ENCODE measurements around the gene TAF5L. TPM values are rescaled to one million over a fixed set of nuclear protein-coding genes. Genes with fewer than 3 reads are reported as not detected.
"Not testable (repeated sequence)": the region's sequence is repeated elsewhere in the genome, so short reads cannot be mapped to it uniquely, and the experiment has no call there.

The TAF5L gene
- total RNA-seq, 4 donors from 2014 or later: 20.5 to 30.4 (median 24.6) TPM

GRCh38 chr1:229623225-229623624 is 2.7 kb downstream of the TAF5L start:
- Histone ChIP-seq H3K27ac (no peak overlapping the region), H3K9me3 (no peaks in the 10 kb centered on the region), H3K27me3 (no peaks in the 10 kb centered on the region), H3K4me3 (no peak overlapping the region), H3K36me3 (no peaks in the 10 kb centered on the region), H3K4me1 (peaks cover 5 to 70% (median 17%) of the 10 kb centered on the region in 3 donors)
- TF ChIP-seq EP300 (IDR thresholded peaks at IDR 0.05): no peak
- no peak for ATAC-seq
- 95 to 98% methylated on average over 3 to 4 of the region's 5 CpGs for WGBS, 2 donors (ENCODE audit: low coverage in 1 of 2)

GRCh38 chr1:229622641-229623120 is 3.2 kb downstream of the TAF5L start:
- peaks cover 5 to 72% (median 17%) of the 10 kb centered on the region in 3 donors for H3K4me1 ChIP-seq
- not testable (repeated sequence) for H3K27me3 ChIP-seq, H3K4me3 ChIP-seq, H3K27ac ChIP-seq, H3K9me3 ChIP-seq, ATAC-seq, H3K36me3 ChIP-seq
- WGBS, 2 donors (ENCODE audit: low coverage in 1 of 2): 95 to 96% methylated on average over 5 to 7 of the region's 10 CpGs

- 85% methylated on average over 2 of the region's 2 CpGs for WGBS, 2 donors (ENCODE audit: low coverage in 1 of 2)
- Histone ChIP-seq H3K4me3 (no peak overlapping the region), H3K9me3 (no peaks in the 10 kb centered on the region), H3K36me3 (no peaks in the 10 kb centered on the region), H3K27me3 (no peaks in the 10 kb centered on the region), H3K27ac (no peak overlapping the region), H3K4me1 (peaks cover 5 to 70% (median 9%) of the 10 kb centered on the region in 3 donors)
- ATAC-seq: no peak
- TF ChIP-seq POLR2A (IDR thresholded peaks at IDR 0.05): no peak
- TF ChIP-seq, protein P1, sequence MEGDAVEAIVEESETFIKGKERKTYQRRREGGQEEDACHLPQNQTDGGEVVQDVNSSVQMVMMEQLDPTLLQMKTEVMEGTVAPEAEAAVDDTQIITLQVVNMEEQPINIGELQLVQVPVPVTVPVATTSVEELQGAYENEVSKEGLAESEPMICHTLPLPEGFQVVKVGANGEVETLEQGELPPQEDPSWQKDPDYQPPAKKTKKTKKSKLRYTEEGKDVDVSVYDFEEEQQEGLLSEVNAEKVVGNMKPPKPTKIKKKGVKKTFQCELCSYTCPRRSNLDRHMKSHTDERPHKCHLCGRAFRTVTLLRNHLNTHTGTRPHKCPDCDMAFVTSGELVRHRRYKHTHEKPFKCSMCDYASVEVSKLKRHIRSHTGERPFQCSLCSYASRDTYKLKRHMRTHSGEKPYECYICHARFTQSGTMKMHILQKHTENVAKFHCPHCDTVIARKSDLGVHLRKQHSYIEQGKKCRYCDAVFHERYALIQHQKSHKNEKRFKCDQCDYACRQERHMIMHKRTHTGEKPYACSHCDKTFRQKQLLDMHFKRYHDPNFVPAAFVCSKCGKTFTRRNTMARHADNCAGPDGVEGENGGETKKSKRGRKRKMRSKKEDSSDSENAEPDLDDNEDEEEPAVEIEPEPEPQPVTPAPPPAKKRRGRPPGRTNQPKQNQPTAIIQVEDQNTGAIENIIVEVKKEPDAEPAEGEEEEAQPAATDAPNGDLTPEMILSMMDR (IDR thresholded peaks at IDR 0.05): no peak
- TF ChIP-seq POLR2AphosphoS5 (IDR thresholded peaks at IDR 0.05): no peak
- no peak for TF ChIP-seq EP300 (IDR thresholded peaks at IDR 0.05)
These were observed 4.3 kb downstream of the TAF5L start for GRCh38 chr1:229621663-229622062.

DNA sequence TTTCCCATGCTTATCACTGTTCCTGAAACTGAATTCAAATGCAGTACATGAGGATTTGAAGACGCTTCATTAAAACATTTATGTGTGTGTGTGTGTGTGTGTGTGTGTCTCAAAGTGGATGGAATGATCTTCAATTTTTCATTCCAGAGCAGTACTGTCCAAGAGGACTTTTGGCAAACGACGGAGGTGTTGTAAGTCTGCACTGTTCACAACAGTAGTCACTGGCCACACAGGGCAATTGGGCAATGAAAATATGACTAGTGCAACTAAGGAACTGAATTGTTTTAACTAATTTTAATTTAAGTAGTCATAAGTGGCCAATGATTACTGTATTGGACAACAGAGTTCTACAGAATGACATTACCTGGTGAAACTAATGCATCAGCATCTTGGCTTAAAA is 5.0 kb downstream of the TAF5L start:
- H3K4me3 ChIP-seq: no peak overlapping the region
- peak; percentile 58 for ATAC-seq
- peaks cover 5 to 67% (median 9%) of the 10 kb centered on the region in 3 donors for H3K4me1 ChIP-seq
- no peak for TF ChIP-seq EP300 (IDR thresholded peaks at IDR 0.05)
- TF ChIP-seq, protein P1 (IDR thresholded peaks at IDR 0.05): no peak
- TF ChIP-seq POLR2AphosphoS5 (IDR thresholded peaks at IDR 0.05): peak; percentile 17
- no peak for TF ChIP-seq POLR2A (IDR thresholded peaks at IDR 0.05)
- no peaks in the 10 kb centered on the region for H3K9me3 ChIP-seq
- no peaks in the 10 kb centered on the region for H3K36me3 ChIP-seq
- H3K27ac ChIP-seq: no peak overlapping the region
- 47 to 58% methylated on average over 2 to 3 of the region's 3 CpGs for WGBS, 2 donors (ENCODE audit: low coverage in 1 of 2)
- no peaks in the 10 kb centered on the region for H3K27me3 ChIP-seq

DNA sequence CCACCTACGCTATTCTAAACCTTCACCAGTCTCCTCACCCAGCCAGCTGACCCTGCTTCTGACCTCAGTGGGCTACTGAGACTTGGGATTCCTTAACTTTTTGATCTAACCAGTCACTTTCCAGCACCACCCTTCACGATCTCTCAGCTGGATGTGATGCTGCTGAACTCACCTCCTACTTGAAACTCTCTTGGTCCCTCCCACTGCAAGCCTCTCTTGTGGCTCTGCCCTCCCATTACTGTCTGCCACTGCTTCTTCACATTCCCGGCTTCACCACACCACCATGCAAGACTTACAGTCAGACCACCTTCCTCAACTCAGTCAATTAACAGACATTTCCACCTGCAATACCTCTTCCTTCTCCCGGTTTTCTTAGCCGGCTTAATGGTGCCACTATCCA is 6.3 kb downstream of the TAF5L start:
- Histone ChIP-seq H3K4me3 (no peak overlapping the region), H3K4me1 (peaks cover 5 to 62% (median 9%) of the 10 kb centered on the region in 3 donors), H3K9me3 (no peaks in the 10 kb centered on the region), H3K27me3 (no peaks in the 10 kb centered on the region), H3K27ac (no peak overlapping the region), H3K36me3 (no peaks in the 10 kb centered on the region)
- 85 to 86% methylated on average over 2 to 5 of the region's 5 CpGs for WGBS, 2 donors (ENCODE audit: low coverage in 1 of 2)
- no peak for TF ChIP-seq POLR2A (IDR thresholded peaks at IDR 0.05)
- no peak for TF ChIP-seq POLR2AphosphoS5 (IDR thresholded peaks at IDR 0.05)
- no peak for TF ChIP-seq EP300 (IDR thresholded peaks at IDR 0.05)
- TF ChIP-seq, protein P1 (IDR thresholded peaks at IDR 0.05): no peak
- ATAC-seq: no peak

- TF ChIP-seq POLR2A (IDR thresholded peaks at IDR 0.05): no peak
- TF ChIP-seq POLR2AphosphoS5 (IDR thresholded peaks at IDR 0.05): no peak
- no peak for TF ChIP-seq EP300 (IDR thresholded peaks at IDR 0.05)
- TF ChIP-seq, protein P1 (IDR thresholded peaks at IDR 0.05): no peak
- Histone ChIP-seq H3K4me3 (no peak overlapping the region), H3K27me3 (no peaks in the 10 kb centered on the region), H3K4me1 (peaks cover 0 to 56% (median 9%) of the 10 kb centered on the region in 3 donors), H3K36me3 (peaks cover 0 to 4% of the 10 kb centered on the region in 2 donors), H3K9me3 (no peaks in the 10 kb centered on the region), H3K27ac (no peak overlapping the region)
- no peak for ATAC-seq
These were observed 6.9 kb downstream of the TAF5L start for GRCh38 chr1:229619002-229619401.

Measured in gastroesophageal sphincter (tissue), 4 donors.